GM12891 (cell line): Measurements from ENCODE around the gene RAPGEF2.

Experiments
- DNase-seq: peaks from one replicate; pipeline ENCODE4 v3.0.0; 2011; ENCODE audit warnings: low spot score; ENCODE audit not compliant: insufficient read length
- FAIRE-seq: peaks from 2 replicates; lab custom pipeline; 2011; peaks lifted over from hg19 to GRCh38; lab: Jason Lieb, UNC
- PAX5 ChIP-seq: IDR thresholded peaks from 2 replicates; pipeline ENCODE4 v1.6.1; 2011; ENCODE audit warnings: low read length, moderate library complexity, mild to moderate bottlenecking; ENCODE audit not compliant: insufficient read depth, severe bottlenecking
- POLR2A ChIP-seq: IDR thresholded peaks from 2 replicates; pipeline ENCODE4 v1.6.1; 2011; ENCODE audit warnings: low read depth, low read length, control low read depth
- POLR2AphosphoS5 ChIP-seq: IDR thresholded peaks from 2 replicates; pipeline ENCODE4 v1.6.1; 2011; ENCODE audit warnings: low read depth, low read length, control low read depth
- POU2F2 ChIP-seq: IDR thresholded peaks from 2 replicates; pipeline ENCODE4 v1.6.1; 2011; ENCODE audit warnings: low read depth, mild to moderate bottlenecking, control low read depth, low read length, moderate library complexity
- SPI1 ChIP-seq: IDR thresholded peaks from 2 replicates; pipeline ENCODE4 v1.6.1; 2011; ENCODE audit warnings: low read depth, low read length, control low read depth
- TAF1 ChIP-seq: IDR thresholded peaks from 2 replicates; pipeline ENCODE4 v1.6.1; 2011; ENCODE audit warnings: low read depth, low read length, control low read depth

Gene RAPGEF2

DNA sequence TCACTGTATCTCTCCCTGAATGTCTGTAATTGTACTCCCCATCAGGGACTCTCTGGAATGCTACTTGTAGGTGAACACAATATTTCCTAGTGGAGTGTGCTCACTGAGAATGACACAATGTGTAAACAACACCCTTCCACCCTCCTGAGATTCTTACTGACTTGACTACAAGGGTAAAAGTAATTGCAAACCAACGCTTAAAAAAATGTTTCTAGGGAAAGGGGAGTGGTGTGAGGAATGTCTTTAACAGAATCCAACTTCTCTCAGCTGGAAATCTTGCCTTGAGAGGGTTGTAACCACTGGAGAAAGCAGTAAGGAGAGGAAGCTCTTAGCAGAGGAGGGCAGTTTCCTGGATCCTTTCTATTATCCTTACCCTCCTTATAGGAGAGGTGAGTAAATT lies 5.1 kb upstream of the RAPGEF2 start:
- DNase-seq (no peak), FAIRE-seq (no peak)
- no peak for TF ChIP-seq SPI1
- TF ChIP-seq POLR2A, result no peak
- no peak for TF ChIP-seq POU2F2
- TF ChIP-seq TAF1, result no peak
- TF ChIP-seq POLR2AphosphoS5, result no peak
- no peak for TF ChIP-seq PAX5

- no peak for DNase-seq
- no peak for FAIRE-seq
- TF ChIP-seq TAF1, result no peak
- no peak for TF ChIP-seq POLR2AphosphoS5
- no peak for TF ChIP-seq POLR2A
- no peak for TF ChIP-seq PAX5
- TF ChIP-seq POU2F2, result no peak
- no peak for TF ChIP-seq SPI1
Observed at GRCh38 chr4:159098482-159099127, 4.3 kb upstream of the RAPGEF2 start.

GRCh38 chr4:159101988-159102621 lies 774 bp upstream of the RAPGEF2 start:
- no peak for TF ChIP-seq SPI1
- no peak for TF ChIP-seq POLR2AphosphoS5
- TF ChIP-seq POLR2A, result no peak
- TF ChIP-seq PAX5, result no peak
- no peak for TF ChIP-seq POU2F2
- no peak for TF ChIP-seq TAF1
- DNase-seq (no peak), FAIRE-seq (no peak)

GRCh38 chr4:159103384-159103990 lies 608 bp downstream of the RAPGEF2 start:
- TF ChIP-seq POU2F2 (no peak), TAF1 (no peak), SPI1 (no peak), PAX5 (no peak), POLR2A (no peak), POLR2AphosphoS5 (no peak)
- peak; percentile 54 for FAIRE-seq
- peak; percentile 28 for DNase-seq

GRCh38 chr4:159104694-159105414 lies 2.0 kb downstream of the RAPGEF2 start:
- TF ChIP-seq PAX5, result no peak
- no peak for TF ChIP-seq POLR2AphosphoS5
- TF ChIP-seq TAF1, result no peak
- no peak for TF ChIP-seq POU2F2
- TF ChIP-seq POLR2A, result no peak
- no peak for DNase-seq
- peak; percentile 13 for FAIRE-seq

GRCh38 chr4:159105761-159106243 lies 2.9 kb downstream of the RAPGEF2 start:
- no peak for TF ChIP-seq POLR2AphosphoS5
- TF ChIP-seq PAX5, result no peak
- TF ChIP-seq TAF1, result no peak
- no peak for TF ChIP-seq POU2F2
- TF ChIP-seq SPI1, result peak; percentile 90
- no peak for TF ChIP-seq POLR2A
- DNase-seq, result no peak
- FAIRE-seq, result peak; percentile 86

DNA sequence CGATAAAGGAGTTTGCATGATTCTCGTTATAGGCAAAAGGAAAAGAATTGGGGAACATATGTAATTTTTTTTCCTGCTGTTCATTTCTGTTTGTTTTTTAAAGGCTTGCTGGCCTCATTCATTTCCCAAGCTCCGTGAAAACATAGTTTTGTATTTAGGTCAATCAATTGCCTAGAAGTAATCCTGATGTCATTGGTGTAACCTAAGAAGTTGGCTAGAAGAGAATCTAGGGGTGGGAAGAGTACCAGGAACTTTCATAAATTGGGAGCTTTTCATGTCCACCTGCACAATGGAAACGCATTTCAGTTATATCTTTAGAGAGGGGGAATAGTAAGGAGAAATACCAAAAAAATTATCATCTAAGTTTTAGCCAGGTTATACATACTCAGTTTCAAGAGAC lies 3.8 kb downstream of the RAPGEF2 start:
- TF ChIP-seq PAX5 (no peak), POLR2A (no peak), POLR2AphosphoS5 (no peak), POU2F2 (no peak), SPI1 (no peak), TAF1 (no peak)
- DNase-seq (no peak), FAIRE-seq (no peak)

- FAIRE-seq (no peak), DNase-seq (no peak)
- TF ChIP-seq PAX5 (no peak), TAF1 (no peak)
Observed at GRCh38 chr4:159107203-159107925, 4.5 kb downstream of the RAPGEF2 start.

GRCh38 chr4:159108124-159108523 lies 5.2 kb downstream of the RAPGEF2 start:
- FAIRE-seq, result no peak
- DNase-seq, result no peak
- TF ChIP-seq TAF1 (no peak), POU2F2 (no peak), POLR2A (no peak), POLR2AphosphoS5 (no peak)
